ENCODE data around the gene CHMP4A. TPM values are rescaled to one million over a fixed set of nuclear protein-coding genes. Genes with fewer than 3 reads are reported as not detected.

CHMP4A gene
- total RNA-seq, 1 experiment from 2014 or later: 58.3 TPM

- peaks cover 66% of the 10 kb centered on the region for H3K79me2 ChIP-seq (ENCODE audit: low read length)
- CTCF ChIA-PET: no interaction called here
Observed at GRCh38 chr14:24232645-24233537, 19.6 kb upstream of the CHMP4A start, which contains the start of gene GMPR2. TSS of gene GMPR2 (plus strand) at chr14:24232929. CDS start at chr14:24233254, 325 bp downstream.

GRCh38 chr14:24232121-24232644 lies 18.9 kb upstream of the CHMP4A start, which contains the start of gene NEDD8:
TSS of gene NEDD8 (minus strand) at chr14:24232367. CDS start at chr14:24232267, 100 bp downstream.
- peaks cover 73% of the 10 kb centered on the region for H3K79me2 ChIP-seq (ENCODE audit: low read length)
- peak within 1 kb of the TSS; percentile 97 for H3K4me2 ChIP-seq (ENCODE audit: low read length)
- H2AFZ ChIP-seq (ENCODE audit: low read length): peak within 1 kb of the TSS; percentile 97
- H3K27me3 ChIP-seq (ENCODE audit: low read length): no peaks in the 10 kb centered on the region
- H3K36me3 ChIP-seq (ENCODE audit: low read depth, low read length): peaks cover 14% of the 10 kb centered on the region
- H3F3A ChIP-seq (ENCODE audit: low read length, unreplicated experiment): no peaks in the 10 kb centered on the region
- intact Hi-C loops (cut with micrococcal nuclease): loop anchor here (1.0 to 2.0 kb wide), 2 partner anchors 10 to 15 kb away; partner anchors contain the start of genes MDP1 and TINF2
- ChIA-PET POLR2A (ENCODE audit: unreplicated experiment) (no interaction called here), CTCF (no interaction called here)
- H4K20me1 ChIP-seq (ENCODE audit: low read length): no peaks in the 10 kb centered on the region
- peak within 1 kb of the TSS; percentile 92 for H3K9ac ChIP-seq (ENCODE audit: low read length)
- H3K9me2 ChIP-seq (replicated peaks; ENCODE audit: low read length): no peaks in the 10 kb centered on the region
- H3K27ac ChIP-seq (ENCODE audit: low read length): peak within 1 kb of the TSS; percentile 80
- peak; percentile 80 for ATAC-seq
- TF ChIP-seq EZH2phosphoT487 (IDR thresholded peaks at IDR 0.05; ENCODE audit: borderline replicate concordance, low read length) (no peak), EZH2 (IDR thresholded peaks at IDR 0.05; ENCODE audit: low read length, unreplicated experiment) (no peak), CTCF (conservative IDR thresholded peaks at IDR 0.05; ENCODE audit: low read depth, low read length) (no peak)
- no TSS peak for BruUV-seq (replicated peaks)
- peak within 1 kb of the TSS; percentile 98 for H3K4me3 ChIP-seq (ENCODE audit: low read length)
- H3K4me1 ChIP-seq (ENCODE audit: insufficient read depth, low read length): peaks cover 27% of the 10 kb centered on the region
- H3K9me3 ChIP-seq (ENCODE audit: low read length): no peaks in the 10 kb centered on the region
- peak; percentile 92 for DNase-seq

More at GRCh38 chr14:24232645-24233537, 19.6 kb upstream of the CHMP4A start, which contains the start of gene GMPR2:
- H3F3A ChIP-seq (ENCODE audit: low read length, unreplicated experiment): no peaks in the 10 kb centered on the region
- H3K9ac ChIP-seq (ENCODE audit: low read length): peak within 1 kb of the TSS; percentile 92
- no peaks in the 10 kb centered on the region for H3K27me3 ChIP-seq (ENCODE audit: low read length)
- H3K27ac ChIP-seq (ENCODE audit: low read length): peak within 1 kb of the TSS; percentile 80
- POLR2A ChIA-PET (ENCODE audit: unreplicated experiment): no interaction called here
- no peaks in the 10 kb centered on the region for H4K20me1 ChIP-seq (ENCODE audit: low read length)
- intact Hi-C loops (cut with micrococcal nuclease): loop anchor here (1.0 to 2.0 kb wide), 2 partner anchors 9 to 16 kb away; partner anchors contain the start of genes MDP1 and TINF2
- no peak for DNase-seq
- TF ChIP-seq EZH2 (IDR thresholded peaks at IDR 0.05; ENCODE audit: low read length, unreplicated experiment) (no peak), EZH2phosphoT487 (IDR thresholded peaks at IDR 0.05; ENCODE audit: borderline replicate concordance, low read length) (no peak), CTCF (conservative IDR thresholded peaks at IDR 0.05; ENCODE audit: low read depth, low read length) (no peak)
- H3K9me3 ChIP-seq (ENCODE audit: low read length): no peaks in the 10 kb centered on the region
- peaks cover 18% of the 10 kb centered on the region for H3K36me3 ChIP-seq (ENCODE audit: low read depth, low read length)
- BruUV-seq (replicated peaks): TSS peak; percentile 60
- H3K4me1 ChIP-seq (ENCODE audit: insufficient read depth, low read length): peaks cover 27% of the 10 kb centered on the region
- peak within 1 kb of the TSS; percentile 97 for H3K4me2 ChIP-seq (ENCODE audit: low read length)
- ATAC-seq: peak; percentile 56
- peak within 1 kb of the TSS; percentile 97 for H2AFZ ChIP-seq (ENCODE audit: low read length)
- H3K9me2 ChIP-seq (replicated peaks; ENCODE audit: low read length): no peaks in the 10 kb centered on the region
- peak within 1 kb of the TSS; percentile 98 for H3K4me3 ChIP-seq (ENCODE audit: low read length)
